Glutamatergic neuron (in vitro differentiated cells): ENCODE results near the gene ZNF408. TPM values are rescaled to one million over a fixed set of nuclear protein-coding genes. Genes with fewer than 3 reads are reported as not detected.

Experiments
- DNase-seq: peaks from one replicate; pipeline ENCODE4 v3.0.0; 2022
- H3K27ac Mint-ChIP-seq: one replicate; pipeline ENCODE4 v1.8.0; 2020; ENCODE audit warnings: mild to moderate bottlenecking, mixed read lengths, inconsistent platforms; ENCODE audit not compliant: unreplicated experiment
- H3K27me3 Mint-ChIP-seq: one replicate; pipeline ENCODE4 v1.8.0; 2020; ENCODE audit warnings: mild to moderate bottlenecking, moderate library complexity, mixed read lengths, inconsistent platforms; ENCODE audit not compliant: unreplicated experiment
- H3K36me3 Mint-ChIP-seq: one replicate; pipeline ENCODE4 v1.8.0; 2020; ENCODE audit warnings: mild to moderate bottlenecking, mixed read lengths, inconsistent platforms; ENCODE audit not compliant: unreplicated experiment
- H3K4me1 Mint-ChIP-seq: one replicate; pipeline ENCODE4 v1.8.0; 2020; ENCODE audit warnings: mild to moderate bottlenecking, low read depth, mixed read lengths, inconsistent platforms; ENCODE audit not compliant: unreplicated experiment
- H3K4me3 Mint-ChIP-seq: one replicate; pipeline ENCODE4 v1.8.0; 2020; ENCODE audit warnings: mild to moderate bottlenecking, mixed read lengths, inconsistent platforms; ENCODE audit not compliant: unreplicated experiment
- H3K9me3 Mint-ChIP-seq: one replicate; pipeline ENCODE4 v1.8.0; 2020; ENCODE audit warnings: mild to moderate bottlenecking, moderate library complexity, mixed read lengths, inconsistent platforms; ENCODE audit not compliant: unreplicated experiment
- total RNA-seq: library from RNA; stranded (reverse); fragmentation: NEBNext Ultra II Directional; extraction: Animal tissue kit (Norgen Biotek cat#: 25700); gene quantifications from one replicate; pipeline ENCODE4 v1.2.1, GENCODE V29; 2021; ENCODE audit not compliant: unreplicated experiment
- TF ChIP-seq, protein P1 (sequence below): fragments of 200-600 bp; sonication (generic); IDR thresholded peaks from one replicate; pipeline ENCODE4 v1.5.0; 2021; ENCODE audit not compliant: partially characterized antibody, unreplicated experiment

ZNF408 gene
- total RNA-seq, 1 donor from 2014 or later, result 10.6 TPM

DNA sequence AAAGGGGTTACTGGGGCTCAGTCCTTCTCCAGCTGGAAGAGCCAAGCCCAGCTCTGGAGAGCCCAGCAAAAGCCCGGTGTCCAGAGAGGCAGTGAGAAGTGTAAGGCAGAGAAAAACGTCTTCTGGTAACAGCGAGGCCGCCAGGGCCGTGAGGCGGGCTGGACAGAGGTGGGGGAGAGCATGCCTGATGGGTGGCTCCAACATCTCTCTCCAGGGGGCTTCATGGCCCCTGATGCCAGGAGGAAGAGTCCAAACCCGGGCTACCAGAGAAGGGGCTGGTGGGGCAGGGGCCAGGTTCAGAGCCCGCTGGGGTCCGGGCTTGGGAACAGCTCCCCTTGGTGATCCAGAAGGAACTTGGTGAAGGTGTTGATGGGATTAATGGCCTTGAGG lies 22.1 kb upstream of the ZNF408 start:
- no peaks in the 10 kb centered on the region for H3K36me3 Mint-ChIP-seq
- peaks cover 2% of the 10 kb centered on the region for H3K27me3 Mint-ChIP-seq
- peaks cover 17% of the 10 kb centered on the region for H3K4me1 Mint-ChIP-seq
- H3K9me3 Mint-ChIP-seq, result peaks cover 6% of the 10 kb centered on the region
- TF ChIP-seq, protein P1, sequence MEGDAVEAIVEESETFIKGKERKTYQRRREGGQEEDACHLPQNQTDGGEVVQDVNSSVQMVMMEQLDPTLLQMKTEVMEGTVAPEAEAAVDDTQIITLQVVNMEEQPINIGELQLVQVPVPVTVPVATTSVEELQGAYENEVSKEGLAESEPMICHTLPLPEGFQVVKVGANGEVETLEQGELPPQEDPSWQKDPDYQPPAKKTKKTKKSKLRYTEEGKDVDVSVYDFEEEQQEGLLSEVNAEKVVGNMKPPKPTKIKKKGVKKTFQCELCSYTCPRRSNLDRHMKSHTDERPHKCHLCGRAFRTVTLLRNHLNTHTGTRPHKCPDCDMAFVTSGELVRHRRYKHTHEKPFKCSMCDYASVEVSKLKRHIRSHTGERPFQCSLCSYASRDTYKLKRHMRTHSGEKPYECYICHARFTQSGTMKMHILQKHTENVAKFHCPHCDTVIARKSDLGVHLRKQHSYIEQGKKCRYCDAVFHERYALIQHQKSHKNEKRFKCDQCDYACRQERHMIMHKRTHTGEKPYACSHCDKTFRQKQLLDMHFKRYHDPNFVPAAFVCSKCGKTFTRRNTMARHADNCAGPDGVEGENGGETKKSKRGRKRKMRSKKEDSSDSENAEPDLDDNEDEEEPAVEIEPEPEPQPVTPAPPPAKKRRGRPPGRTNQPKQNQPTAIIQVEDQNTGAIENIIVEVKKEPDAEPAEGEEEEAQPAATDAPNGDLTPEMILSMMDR, result no peak
- no peak overlapping the region for H3K4me3 Mint-ChIP-seq
- no peak overlapping the region for H3K27ac Mint-ChIP-seq
- no peak for DNase-seq

DNA sequence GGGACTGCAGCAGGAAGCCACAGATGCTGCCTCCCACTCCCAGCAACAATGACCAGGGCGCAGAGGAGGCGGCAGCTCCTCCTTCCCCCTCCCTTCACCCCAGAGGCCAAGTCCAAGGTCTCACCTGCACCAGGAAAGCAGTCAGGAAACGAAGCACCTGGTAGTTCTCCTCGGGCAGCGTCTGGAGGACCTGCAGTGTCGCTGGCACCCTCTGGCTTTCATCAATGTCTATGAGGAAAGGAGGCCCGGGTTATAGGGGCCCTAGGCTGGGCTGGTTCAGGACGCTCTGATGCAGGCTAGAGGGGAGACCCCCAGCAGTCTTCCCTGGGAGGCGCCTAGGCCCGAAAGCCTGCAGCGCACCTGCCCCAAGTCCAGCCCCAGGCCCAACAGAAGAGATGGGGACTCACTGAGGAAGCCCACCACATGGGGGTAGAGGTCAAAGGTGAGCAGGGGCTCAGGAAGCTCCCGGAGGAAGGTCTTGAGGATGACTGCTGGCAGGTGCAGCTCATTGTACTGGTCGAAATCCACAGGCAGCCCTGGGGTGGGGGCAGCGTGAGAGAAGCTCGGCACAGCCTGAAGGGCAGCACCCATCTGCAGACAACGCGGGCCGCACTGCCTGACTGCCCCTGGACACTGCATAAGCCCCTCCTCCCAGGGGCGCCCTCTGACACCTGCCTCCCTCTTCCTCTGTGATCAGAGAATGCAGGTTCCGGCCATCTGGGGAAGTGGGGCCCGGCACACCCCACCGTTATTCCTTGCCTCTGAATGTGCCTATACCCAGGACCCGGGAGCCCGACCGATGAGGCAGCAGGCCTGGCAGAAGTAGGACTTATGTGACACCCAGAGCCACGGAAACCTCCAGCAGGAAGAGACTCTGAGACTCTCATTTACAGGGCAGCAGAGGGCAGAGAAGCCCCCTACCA lies 21.3 kb upstream of the ZNF408 start:
- Mint-ChIP-seq H3K9me3 (peaks cover 6% of the 10 kb centered on the region), H3K4me3 (no peak overlapping the region), H3K27ac (no peak overlapping the region), H3K4me1 (peaks cover 11% of the 10 kb centered on the region), H3K36me3 (no peaks in the 10 kb centered on the region), H3K27me3 (peaks cover 2% of the 10 kb centered on the region)
- no peak for DNase-seq
- TF ChIP-seq, protein P1, result no peak

GRCh38 chr11:46680164-46680760 lies 20.6 kb upstream of the ZNF408 start:
- H3K4me3 Mint-ChIP-seq, result no peak overlapping the region
- TF ChIP-seq, protein P1, result no peak
- peaks cover 2% of the 10 kb centered on the region for H3K27me3 Mint-ChIP-seq
- H3K4me1 Mint-ChIP-seq, result peaks cover 10% of the 10 kb centered on the region
- DNase-seq, result no peak
- no peaks in the 10 kb centered on the region for H3K36me3 Mint-ChIP-seq
- H3K27ac Mint-ChIP-seq, result no peak overlapping the region
- H3K9me3 Mint-ChIP-seq, result peaks cover 6% of the 10 kb centered on the region

GRCh38 chr11:46680815-46681214 lies 20.0 kb upstream of the ZNF408 start:
- peaks cover 2% of the 10 kb centered on the region for H3K27me3 Mint-ChIP-seq
- no peaks in the 10 kb centered on the region for H3K36me3 Mint-ChIP-seq
- H3K4me3 Mint-ChIP-seq, result no peak overlapping the region
- H3K9me3 Mint-ChIP-seq, result peaks cover 5% of the 10 kb centered on the region
- TF ChIP-seq, protein P1, result no peak
- H3K27ac Mint-ChIP-seq, result no peak overlapping the region
- peaks cover 8% of the 10 kb centered on the region for H3K4me1 Mint-ChIP-seq
- DNase-seq, result no peak

DNA sequence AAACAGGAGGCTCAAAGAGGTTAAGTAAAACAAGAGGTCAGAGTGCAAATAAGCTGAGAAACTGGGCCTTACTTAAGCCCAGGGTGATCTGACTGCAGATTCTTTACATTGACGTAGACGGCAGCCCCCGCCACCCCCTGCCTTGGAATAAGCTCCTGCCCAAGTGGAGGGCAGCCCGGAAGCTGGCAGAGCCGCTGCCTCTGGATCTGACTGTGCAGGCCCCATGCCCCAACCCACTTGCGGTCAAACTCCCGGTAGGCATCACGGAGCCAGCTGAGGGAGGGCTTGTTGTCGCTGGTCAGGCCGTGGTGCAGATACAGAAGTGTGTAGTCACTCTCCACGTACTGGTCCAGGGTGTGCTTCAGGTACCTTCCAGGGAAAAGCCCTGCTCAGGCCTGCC lies 19.0 kb upstream of the ZNF408 start:
- H3K4me3 Mint-ChIP-seq, result no peak overlapping the region
- H3K36me3 Mint-ChIP-seq, result no peaks in the 10 kb centered on the region
- no peak overlapping the region for H3K27ac Mint-ChIP-seq
- peaks cover 2% of the 10 kb centered on the region for H3K9me3 Mint-ChIP-seq
- DNase-seq, result no peak
- H3K27me3 Mint-ChIP-seq, result peaks cover 2% of the 10 kb centered on the region
- H3K4me1 Mint-ChIP-seq, result peaks cover 4% of the 10 kb centered on the region
- TF ChIP-seq, protein P1, result no peak
